HK-2 (cell line): ENCODE results near the gene SCAMP5.

Experiments
- DNase-seq: peaks from one replicate; pipeline ENCODE4 v3.0.0-alpha.2; 2018; ENCODE audit not compliant: unreplicated experiment

The SCAMP5 gene

GRCh38 chr15:74995182-74995778 lies at the start of gene SCAMP5:
TSS of gene SCAMP5 (plus strand) at chr15:74995563. CDS start at chr15:75011840, 16,277 bp downstream.
- DNase-seq, result peak; percentile 89

- peak; percentile 66 for DNase-seq
Measured at GRCh38 chr15:74950078-74950908, 45.1 kb upstream of the SCAMP5 start.

- DNase-seq, result no peak
Measured at GRCh38 chr15:74951006-74951405, 44.4 kb upstream of the SCAMP5 start.

GRCh38 chr15:74954515-74954914 lies 40.8 kb upstream of the SCAMP5 start:
- DNase-seq, result no peak

- DNase-seq, result no peak
Measured at GRCh38 chr15:74955017-74955416, 40.3 kb upstream of the SCAMP5 start.

GRCh38 chr15:74955796-74956647 lies 39.3 kb upstream of the SCAMP5 start:
- peak; percentile 73 for DNase-seq

GRCh38 chr15:74956648-74957475 lies 38.5 kb upstream of the SCAMP5 start, which contains the start of gene RPP25:
TSS of gene RPP25 (minus strand) at chr15:74956772. CDS start at chr15:74956583, 189 bp downstream.
- DNase-seq, result peak; percentile 78

- no peak for DNase-seq
Measured at GRCh38 chr15:74957476-74958035, 37.8 kb upstream of the SCAMP5 start.

- no peak for DNase-seq
Measured at GRCh38 chr15:74958320-74958907, 36.9 kb upstream of the SCAMP5 start.

- no peak for DNase-seq
Measured at GRCh38 chr15:74958908-74959585, 36.3 kb upstream of the SCAMP5 start.

GRCh38 chr15:74959586-74959939 lies 35.8 kb upstream of the SCAMP5 start:
- no peak for DNase-seq

GRCh38 chr15:74960286-74960685 lies 35.1 kb upstream of the SCAMP5 start:
- no peak for DNase-seq

GRCh38 chr15:74960995-74961588 lies 34.3 kb upstream of the SCAMP5 start:
- no peak for DNase-seq

GRCh38 chr15:74961616-74962015 lies 33.7 kb upstream of the SCAMP5 start:
- DNase-seq, result no peak

GRCh38 chr15:74962219-74962618 lies 33.1 kb upstream of the SCAMP5 start:
- DNase-seq, result no peak

- DNase-seq, result no peak
Measured at GRCh38 chr15:74962671-74963070, 32.7 kb upstream of the SCAMP5 start.

- no peak for DNase-seq
Measured at GRCh38 chr15:74963213-74963612, 32.1 kb upstream of the SCAMP5 start.

- no peak for DNase-seq
Measured at GRCh38 chr15:74964794-74965193, 30.6 kb upstream of the SCAMP5 start.

GRCh38 chr15:74967670-74968069 lies 27.7 kb upstream of the SCAMP5 start:
- DNase-seq, result no peak

GRCh38 chr15:74976159-74976558 lies 19.2 kb upstream of the SCAMP5 start:
- DNase-seq, result no peak
